Colonic mucosa (tissue), 4 donors: ENCODE data around the gene TRPV3. TPM values are rescaled to one million over a fixed set of nuclear protein-coding genes. Genes with fewer than 3 reads are reported as not detected.

ENCODE experiments used
- DNase-seq: peaks from one replicate; pipeline ENCODE4 v3.0.0-alpha.2; 2020
- H3K27ac ChIP-seq: fragments of 200-600 bp; one replicate; pipeline ENCODE4 v1.8.0; 2021
- H3K27me3 ChIP-seq: fragments of 200-600 bp; one replicate; pipeline ENCODE4 v1.8.0; 2021
- H3K36me3 ChIP-seq: fragments of 200-600 bp; one replicate; pipeline ENCODE4 v1.8.0; 2021
- H3K4me1 ChIP-seq: fragments of 200-600 bp; one replicate; pipeline ENCODE4 v1.8.0; 2021; ENCODE audit warnings: mild to moderate bottlenecking
- H3K4me3 ChIP-seq: fragments of 200-600 bp; one replicate; pipeline ENCODE4 v1.8.0; 2021
- H3K9ac ChIP-seq, 2 donors: one replicate each; pipeline ENCODE4 v1.7.0; 2013; ENCODE audit warnings: control low read depth in 2 of 2, low read depth in 2 of 2, low read length in 2 of 2
- H3K9me3 ChIP-seq: fragments of 200-600 bp; one replicate; pipeline ENCODE4 v1.8.0; 2021
- intact Hi-C: fragments of 100-400 bp; cut with DNase I; formaldehyde crosslinking; loops from one replicate; pipeline ENCODE4 v1.14.1; 2022
- total RNA-seq, 2 donors: library from RNA; stranded (reverse); fragmentation: NEBNext Ultra II Directional in 1 of 2; extraction: Animal tissue kit (Norgen Biotek cat#: 25700) in 1 of 2; gene quantifications; one replicate each; pipeline ENCODE4 v1.2.1, GENCODE V29; 2021
- TF ChIP-seq, protein P1 (sequence below): fragments of 200-600 bp; IDR thresholded peaks from one replicate; pipeline ENCODE4 v1.8.0; 2022; ENCODE audit warnings: antibody characterized with exemption, mild to moderate bottlenecking
- donor health status: healthy.
- donor health status: DM: no; HTN: no; CAD: no.
- donor health status: DM: no; HTN: no; CAD: no.

TRPV3 gene
- total RNA-seq, 2 donors from 2014 or later: 2.3 to 7.4 TPM

DNA sequence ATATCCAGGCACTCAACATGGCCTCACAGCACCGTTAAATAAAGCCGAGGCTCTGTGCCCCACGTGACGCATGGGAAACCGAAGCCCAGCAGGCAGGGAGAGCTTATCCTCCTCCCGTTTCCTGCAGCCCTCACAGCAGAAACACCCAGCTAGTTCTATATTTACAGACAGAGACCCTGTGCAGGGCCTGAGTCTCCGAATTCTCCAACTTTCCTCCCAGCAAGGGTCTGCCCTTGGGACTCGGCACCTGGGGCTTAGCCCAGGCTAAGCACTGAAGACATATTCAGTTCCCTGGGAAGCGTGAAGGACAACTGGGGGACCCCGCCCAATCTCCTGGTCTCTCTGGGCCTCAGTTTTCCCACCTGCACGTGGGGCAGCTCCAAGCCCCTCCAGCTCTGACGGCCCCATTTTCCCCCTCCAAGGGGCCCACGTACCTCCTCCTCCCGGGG is 29.2 kb downstream of the TRPV3 start:
- intact Hi-C loops: no loop called here
- H3K9me3 ChIP-seq: no peaks in the 10 kb centered on the region
- TF ChIP-seq, protein P1, sequence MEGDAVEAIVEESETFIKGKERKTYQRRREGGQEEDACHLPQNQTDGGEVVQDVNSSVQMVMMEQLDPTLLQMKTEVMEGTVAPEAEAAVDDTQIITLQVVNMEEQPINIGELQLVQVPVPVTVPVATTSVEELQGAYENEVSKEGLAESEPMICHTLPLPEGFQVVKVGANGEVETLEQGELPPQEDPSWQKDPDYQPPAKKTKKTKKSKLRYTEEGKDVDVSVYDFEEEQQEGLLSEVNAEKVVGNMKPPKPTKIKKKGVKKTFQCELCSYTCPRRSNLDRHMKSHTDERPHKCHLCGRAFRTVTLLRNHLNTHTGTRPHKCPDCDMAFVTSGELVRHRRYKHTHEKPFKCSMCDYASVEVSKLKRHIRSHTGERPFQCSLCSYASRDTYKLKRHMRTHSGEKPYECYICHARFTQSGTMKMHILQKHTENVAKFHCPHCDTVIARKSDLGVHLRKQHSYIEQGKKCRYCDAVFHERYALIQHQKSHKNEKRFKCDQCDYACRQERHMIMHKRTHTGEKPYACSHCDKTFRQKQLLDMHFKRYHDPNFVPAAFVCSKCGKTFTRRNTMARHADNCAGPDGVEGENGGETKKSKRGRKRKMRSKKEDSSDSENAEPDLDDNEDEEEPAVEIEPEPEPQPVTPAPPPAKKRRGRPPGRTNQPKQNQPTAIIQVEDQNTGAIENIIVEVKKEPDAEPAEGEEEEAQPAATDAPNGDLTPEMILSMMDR: no peak

DNA sequence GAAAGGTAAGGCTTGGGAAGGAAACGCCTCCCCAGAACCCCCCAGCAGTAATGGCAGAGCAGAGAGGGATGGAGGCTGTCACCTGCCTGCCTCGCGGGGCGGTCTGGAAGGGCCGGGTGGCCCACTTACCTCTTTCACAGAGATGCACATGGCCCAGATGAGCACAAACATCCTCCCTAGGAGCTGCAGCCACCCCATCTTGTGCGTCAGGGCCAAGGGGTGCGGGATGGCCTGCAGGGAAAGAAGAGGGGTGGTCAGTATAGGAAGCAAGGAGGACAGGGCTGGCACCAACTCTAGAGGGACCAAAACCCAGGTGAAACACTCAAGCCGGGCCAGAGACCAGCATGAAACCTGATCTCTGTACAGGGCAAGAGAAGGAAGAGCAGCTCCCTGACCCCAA is 29.7 kb downstream of the TRPV3 start:
- DNase-seq: no peak
- no peaks in the 10 kb centered on the region for H3K27me3 ChIP-seq

More for the DNA sequence above, 29.2 kb downstream of the TRPV3 start:
- H3K27ac ChIP-seq: no peak overlapping the region
- H3K27me3 ChIP-seq: no peaks in the 10 kb centered on the region
- no peak overlapping the region for H3K4me3 ChIP-seq
- no peak for DNase-seq
- H3K4me1 ChIP-seq: no peaks in the 10 kb centered on the region
- H3K9ac ChIP-seq: no peak overlapping the region
- no peaks in the 10 kb centered on the region for H3K36me3 ChIP-seq

DNA sequence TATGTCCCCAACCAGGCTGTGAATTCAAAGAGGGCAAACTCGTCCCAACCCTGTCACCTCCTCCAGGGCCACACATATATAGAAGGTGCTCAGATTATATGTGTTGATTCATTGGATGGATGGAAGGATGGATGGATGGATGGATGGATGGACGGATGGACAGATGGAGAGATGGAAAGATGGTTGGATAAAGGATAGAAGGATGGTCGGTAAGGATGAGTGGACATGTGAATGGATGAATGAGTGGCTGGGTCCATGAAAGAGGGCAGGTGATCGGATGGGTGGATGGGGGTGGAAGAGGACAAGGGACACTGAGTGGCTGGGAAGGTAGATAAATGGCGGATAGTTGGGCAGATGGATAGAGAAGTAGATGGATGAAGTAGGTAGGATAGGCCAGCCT is 30.1 kb downstream of the TRPV3 start:
- H3K9ac ChIP-seq: no peak overlapping the region
- intact Hi-C loops: no loop called here
- no peak overlapping the region for H3K27ac ChIP-seq
- DNase-seq: no peak
- no peaks in the 10 kb centered on the region for H3K36me3 ChIP-seq
- H3K4me3 ChIP-seq: no peak overlapping the region
- H3K4me1 ChIP-seq: no peaks in the 10 kb centered on the region
- no peaks in the 10 kb centered on the region for H3K9me3 ChIP-seq
- TF ChIP-seq, protein P1: no peak
- no peaks in the 10 kb centered on the region for H3K27me3 ChIP-seq

More for the DNA sequence above, 29.7 kb downstream of the TRPV3 start:
- TF ChIP-seq, protein P1: no peak
- no peak overlapping the region for H3K4me3 ChIP-seq
- no peak overlapping the region for H3K27ac ChIP-seq
- H3K9me3 ChIP-seq: no peaks in the 10 kb centered on the region
- H3K36me3 ChIP-seq: no peaks in the 10 kb centered on the region
- intact Hi-C loops: no loop called here
- H3K4me1 ChIP-seq: no peaks in the 10 kb centered on the region
- H3K9ac ChIP-seq: no peak overlapping the region

DNA sequence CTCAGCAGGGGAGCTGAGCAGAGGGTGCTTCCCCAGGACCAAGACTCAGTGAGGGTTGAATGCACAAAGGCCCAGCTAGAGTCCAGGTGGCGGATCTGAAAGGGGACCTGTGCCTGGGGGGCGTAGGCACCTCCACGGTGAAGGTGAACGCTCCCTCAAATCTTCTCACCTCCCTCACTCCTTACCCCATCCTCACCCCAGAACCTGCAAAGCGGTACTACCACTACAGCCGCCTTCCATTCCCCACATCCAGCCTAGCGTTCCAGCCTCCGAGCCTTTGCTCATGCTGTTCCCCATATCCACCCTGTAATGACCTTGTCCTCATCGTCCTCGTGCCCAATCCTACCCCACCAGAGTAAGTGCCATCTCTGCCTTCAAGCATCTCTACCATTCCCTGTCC is 30.6 kb downstream of the TRPV3 start:
- H3K27ac ChIP-seq: no peak overlapping the region
- DNase-seq: no peak
- no peaks in the 10 kb centered on the region for H3K9me3 ChIP-seq
- no peak overlapping the region for H3K9ac ChIP-seq
- intact Hi-C loops: no loop called here
- no peaks in the 10 kb centered on the region for H3K36me3 ChIP-seq
- TF ChIP-seq, protein P1: no peak
- no peaks in the 10 kb centered on the region for H3K27me3 ChIP-seq
- H3K4me1 ChIP-seq: no peaks in the 10 kb centered on the region
- H3K4me3 ChIP-seq: no peak overlapping the region

DNA sequence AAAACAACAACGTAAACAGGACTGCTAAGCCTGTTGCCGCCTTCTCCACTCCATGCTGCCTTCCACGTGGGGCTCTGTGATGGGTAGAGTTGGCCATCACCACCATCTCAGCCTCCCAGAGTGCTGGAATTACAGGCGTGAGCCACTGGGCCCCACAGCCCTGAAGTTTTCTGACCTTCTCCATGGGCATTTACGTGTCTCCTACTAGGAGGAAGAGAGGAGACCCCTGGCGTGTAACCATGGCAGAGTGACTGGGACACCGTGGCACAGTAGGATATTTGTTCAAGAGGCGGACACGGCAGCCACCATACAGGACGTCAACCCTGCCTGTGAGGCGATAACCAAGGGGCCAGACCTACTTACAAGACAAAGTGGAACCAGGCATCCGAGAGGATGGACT is 31.1 kb downstream of the TRPV3 start:
- H3K27me3 ChIP-seq: no peaks in the 10 kb centered on the region
- no peaks in the 10 kb centered on the region for H3K36me3 ChIP-seq
- no peak overlapping the region for H3K9ac ChIP-seq
- DNase-seq: no peak
- intact Hi-C loops: no loop called here
- H3K27ac ChIP-seq: no peak overlapping the region
- H3K9me3 ChIP-seq: no peaks in the 10 kb centered on the region
- H3K4me1 ChIP-seq: no peaks in the 10 kb centered on the region
- H3K4me3 ChIP-seq: no peak overlapping the region
- TF ChIP-seq, protein P1: no peak
